ENCODE results near the gene WDR86.

WDR86 gene

DNA sequence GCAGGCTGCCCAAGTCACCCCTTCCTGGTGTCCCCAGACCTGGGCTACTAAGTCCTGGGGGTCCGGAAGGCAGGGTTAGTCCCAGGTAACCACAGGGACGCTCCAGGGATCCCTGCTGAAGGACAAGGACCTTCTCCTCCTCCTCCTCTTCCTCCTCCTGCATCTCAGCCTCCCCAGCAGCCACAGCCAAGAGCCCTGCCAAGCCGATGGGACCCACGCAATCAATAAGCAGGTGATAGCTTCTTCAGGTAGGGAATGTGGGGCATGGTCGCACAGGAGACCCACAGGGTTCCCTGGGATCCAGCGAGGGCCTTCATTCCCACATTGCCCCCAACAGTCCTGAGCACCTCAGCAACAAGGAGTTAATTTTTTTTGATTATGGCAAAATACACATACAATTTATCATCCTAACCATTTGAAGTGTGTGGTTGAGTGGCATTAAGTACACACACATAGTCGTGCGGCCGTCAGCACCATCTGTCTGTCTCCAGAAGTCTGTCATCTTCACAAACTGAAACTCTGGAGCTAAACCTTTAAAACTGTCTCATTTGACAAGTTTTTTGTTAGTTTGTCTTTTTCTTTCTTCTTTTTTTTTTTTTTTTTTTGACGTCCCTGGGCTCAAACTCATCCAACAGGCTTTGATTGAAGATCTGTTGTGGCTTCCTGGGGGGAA, 18.0 kb upstream of the WDR86 start:
- DNase-seq (ENCODE audit: low spot score), result no peak

DNA sequence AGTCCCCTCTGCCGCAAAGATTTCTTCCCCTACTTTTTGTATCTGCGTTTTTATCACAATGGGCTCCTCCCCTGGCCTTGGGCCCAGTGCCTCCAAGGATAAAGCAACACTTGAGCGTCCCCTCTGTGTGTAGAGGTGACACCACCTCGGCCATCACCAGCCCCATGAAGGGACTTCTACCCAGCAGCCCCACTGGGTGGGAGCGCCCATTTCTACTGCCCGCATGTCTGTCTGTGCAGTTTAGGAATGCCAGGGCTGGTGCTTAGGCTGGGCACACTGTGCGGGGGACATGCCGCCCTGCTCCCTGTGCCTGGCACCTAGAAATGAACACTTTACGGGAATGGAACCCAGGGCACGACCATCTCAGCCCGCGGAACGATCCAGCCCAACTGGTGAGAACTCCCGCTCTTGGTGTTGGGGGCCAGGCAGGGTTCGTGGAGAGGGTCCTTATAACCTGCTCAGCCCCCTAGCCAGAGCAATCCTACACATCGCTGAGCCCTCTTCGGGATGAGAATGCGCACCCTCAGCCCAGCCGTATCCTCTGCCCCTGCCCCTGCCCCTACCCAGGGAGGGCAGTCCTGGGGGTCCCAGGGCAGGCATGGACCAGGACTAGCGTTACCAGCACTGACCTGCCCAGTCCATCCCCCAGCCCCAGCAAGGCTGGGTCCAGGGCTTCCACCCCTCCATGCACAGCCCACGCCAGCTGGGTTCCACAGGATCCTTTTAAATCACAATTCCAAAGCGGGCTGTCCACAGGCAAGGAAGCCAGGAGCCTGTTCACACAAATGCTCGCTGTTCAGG, 17.3 kb upstream of the WDR86 start:
- DNase-seq (ENCODE audit: low spot score), result no peak

DNA sequence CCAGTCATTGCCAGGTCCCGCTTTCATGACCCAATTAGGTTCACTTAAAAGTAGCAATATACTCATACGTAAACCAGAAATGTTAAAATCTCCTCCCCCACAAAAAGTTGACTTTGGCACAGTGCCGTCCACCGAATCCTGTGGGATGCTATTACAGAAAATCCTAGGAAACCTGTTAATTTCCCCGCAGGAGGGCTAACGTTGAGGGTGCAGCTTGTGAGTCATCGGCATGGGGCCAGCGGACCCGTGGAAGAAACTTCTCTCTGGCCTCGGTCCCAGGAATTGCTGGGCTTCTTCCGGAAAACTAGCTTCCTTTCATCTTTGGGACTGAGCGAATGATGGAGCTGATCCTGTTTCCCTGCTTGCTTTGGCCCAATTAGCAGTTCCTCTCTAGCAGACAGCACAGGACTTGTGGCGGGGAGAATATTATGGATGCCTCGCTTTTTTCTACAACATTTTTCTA, 16.6 kb upstream of the WDR86 start:
- no peak for DNase-seq (ENCODE audit: low spot score)

DNA sequence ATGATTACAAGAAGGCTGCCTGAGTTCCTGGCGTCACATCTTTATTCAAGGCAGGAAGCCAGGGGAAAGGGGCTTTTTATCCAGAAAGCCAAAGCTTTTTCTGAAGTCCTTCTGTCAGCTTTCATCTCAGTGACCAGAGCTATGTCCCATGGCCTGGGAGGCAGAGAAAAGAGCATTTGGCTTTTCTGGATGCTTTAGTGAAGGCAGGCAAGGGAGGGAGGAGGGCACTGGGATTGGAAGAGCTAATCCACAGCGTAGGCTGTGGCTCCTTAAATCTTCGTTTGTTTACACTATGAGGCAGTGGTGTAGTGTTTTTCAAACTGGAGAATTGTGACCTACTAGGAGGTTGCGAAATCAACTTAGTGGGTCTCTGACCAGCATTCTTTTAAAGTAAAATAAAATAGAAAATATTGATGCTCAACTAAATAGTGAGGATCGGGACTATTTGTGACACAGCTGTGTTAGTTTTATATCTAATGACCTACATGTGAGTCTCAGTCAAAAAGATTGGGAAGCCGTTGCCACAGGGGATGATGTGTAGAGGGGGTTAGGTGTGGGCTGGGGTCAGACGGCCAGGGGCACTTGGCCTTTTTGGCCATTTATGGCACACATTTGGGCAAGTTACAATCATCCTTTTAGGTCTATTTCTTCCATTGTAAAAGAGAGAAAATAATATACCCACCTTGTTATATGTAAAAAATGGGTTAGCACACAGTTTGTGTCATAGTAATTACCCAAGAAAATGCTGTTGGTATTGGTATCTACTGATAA, 16.0 kb upstream of the WDR86 start:
- no peak for DNase-seq (ENCODE audit: low spot score)

DNA sequence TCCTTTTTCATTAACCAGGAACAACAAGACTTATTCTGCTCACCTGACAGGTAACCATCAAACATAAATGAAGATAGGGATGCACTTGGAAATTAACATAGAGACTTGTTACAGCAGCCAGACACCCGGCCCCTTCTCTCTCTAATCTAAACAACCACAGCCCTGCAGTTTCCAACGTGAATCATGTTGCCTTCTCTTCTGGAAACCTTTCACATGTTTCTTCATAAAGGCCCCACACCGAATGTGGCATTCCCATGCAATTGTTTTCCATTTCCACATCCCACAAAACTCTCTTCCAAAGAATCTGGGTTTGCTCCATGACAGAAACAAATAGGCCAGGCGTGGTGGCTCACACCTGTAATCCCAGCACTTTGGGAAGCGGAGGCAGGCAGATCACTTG, 15.0 kb upstream of the WDR86 start:
- no peak for DNase-seq (ENCODE audit: low spot score)

DNA sequence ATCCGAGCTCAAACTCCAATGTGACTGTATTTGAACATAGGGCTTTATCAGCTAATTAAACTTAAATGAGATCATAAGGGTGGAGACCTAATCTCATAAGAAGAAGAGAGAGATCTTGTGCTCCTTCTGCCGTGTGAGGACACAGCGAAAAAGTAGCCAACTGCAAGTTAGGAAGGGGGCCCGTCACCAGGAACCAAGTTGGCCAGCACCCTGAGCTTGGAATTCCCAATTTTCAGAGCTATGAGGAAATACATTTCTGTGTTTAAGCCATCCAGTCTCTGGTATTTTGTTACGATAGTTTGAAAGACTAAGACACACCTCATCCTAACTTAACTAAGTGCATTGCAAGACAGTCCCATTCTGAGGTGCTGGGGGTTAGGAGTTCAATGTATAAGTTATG, 14.1 kb upstream of the WDR86 start:
- no peak for DNase-seq (ENCODE audit: low spot score)

DNA sequence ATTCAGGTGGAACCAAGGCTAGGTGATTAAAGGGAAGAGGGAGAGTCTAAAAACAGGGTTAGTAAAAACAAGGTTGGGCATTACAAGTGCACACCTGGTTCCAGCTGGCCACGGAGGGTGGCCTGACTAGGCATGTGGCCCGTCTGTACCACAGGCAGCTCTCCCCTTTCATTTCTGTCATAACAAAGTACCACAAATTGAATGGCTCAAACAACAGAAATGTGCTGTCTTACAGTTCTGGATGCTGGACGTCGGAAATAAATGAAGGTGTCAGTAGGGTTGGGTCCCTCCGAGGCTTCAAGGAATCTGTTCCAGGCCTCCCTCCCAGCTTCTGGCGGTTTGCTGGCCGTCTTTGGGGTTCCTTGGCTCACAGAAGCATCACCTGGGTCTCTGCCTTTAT, 13.4 kb upstream of the WDR86 start:
- no peak for DNase-seq (ENCODE audit: low spot score)

DNA sequence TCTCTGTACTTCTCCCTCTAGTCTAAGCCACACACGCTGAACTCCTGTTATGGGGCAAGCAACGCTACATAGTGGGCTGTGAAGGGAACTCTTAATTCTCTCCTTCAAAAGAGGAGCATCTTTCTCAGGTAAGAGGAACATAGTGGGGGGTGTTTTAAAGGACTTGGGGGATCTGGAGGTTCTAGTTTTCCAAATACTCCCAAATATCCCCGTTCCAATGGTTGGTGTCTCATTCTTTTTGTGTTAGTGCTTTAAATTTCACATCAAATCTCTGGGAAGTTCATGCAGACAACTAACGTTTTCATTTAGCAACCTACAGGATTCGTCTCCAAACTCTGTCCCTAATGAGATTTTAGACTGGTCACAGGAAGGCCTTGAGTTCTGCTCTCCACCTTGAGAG, 12.4 kb upstream of the WDR86 start:
- no peak for DNase-seq (ENCODE audit: low spot score)

DNA sequence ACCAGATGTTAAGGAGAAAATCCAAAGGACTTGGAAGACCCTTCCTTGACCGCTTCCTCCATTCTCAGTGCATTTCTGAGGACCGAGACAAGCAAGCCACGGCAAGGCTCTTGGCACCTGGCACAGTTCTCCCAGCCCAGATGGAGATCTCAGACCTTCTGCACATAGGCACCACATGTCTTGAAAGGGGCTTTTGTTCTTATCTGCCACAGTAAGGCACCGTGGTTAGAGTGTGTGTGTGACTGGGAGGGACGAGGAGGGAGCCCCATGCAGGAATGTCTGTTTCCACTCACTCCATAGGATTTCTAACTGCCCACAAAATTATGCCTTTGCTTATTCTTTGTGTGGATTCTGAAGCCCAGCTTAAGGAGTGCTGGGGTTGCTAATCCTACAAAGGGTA, 10.3 kb upstream of the WDR86 start:
- DNase-seq (ENCODE audit: low spot score), result no peak

DNA sequence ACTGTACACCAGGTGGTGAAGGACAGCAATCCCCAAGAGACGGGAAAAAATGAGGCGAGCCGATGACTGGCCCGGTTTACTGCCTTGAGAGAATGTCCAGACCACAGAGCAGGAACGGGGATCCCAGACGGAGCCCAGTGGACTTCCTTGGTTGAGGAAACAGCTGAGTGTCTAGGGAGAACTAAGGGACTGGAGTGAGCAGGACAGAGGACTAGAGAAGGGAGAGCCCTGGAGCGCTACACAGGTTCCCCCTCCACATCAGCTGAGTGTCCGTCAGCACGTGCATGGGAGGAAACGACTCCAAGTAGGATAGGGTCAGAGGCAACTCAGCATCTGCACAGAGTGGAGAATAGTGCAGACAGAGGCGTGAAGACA, 7.1 kb upstream of the WDR86 start:
- no peak for DNase-seq (ENCODE audit: low spot score)

DNA sequence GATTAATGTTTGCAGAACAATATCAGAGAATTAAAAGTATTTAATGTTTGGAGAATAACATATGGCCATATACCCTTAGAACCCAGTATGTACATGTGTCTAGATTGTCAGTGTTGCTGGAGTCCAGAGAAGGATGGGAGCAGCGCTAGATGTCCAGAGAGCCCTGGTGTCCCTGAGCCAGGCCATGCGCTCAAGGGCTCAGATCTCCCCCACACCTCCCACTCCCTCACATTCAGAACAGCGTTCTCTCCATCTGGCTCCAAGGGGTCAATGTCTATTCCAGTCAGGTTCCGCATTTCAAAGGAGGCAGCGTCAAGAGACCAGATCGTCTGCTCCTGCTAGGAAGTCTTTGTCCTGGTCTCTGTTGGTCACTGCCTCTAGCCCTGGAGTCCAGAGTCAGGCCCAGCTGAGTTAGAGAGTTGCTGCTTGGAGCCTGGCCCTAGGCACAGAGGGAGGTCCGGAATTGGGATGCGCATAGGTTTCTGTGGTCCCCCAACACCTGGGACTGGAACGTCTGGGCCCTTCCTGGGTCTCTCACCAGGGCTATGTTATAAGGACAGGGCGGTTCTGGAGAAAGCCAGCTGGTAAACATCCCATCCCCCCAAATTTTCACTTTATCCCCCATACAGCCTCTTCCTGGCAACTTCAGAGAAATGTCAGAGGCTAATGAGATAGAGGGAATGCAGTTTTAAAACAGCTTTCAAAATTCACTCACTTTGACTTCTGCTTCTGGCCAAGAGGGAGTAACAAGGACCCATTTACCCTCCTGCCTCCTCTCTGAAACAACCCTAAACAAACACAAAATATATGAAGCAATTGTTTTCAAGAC, 6.5 kb upstream of the WDR86 start:
- DNase-seq (ENCODE audit: low spot score), result no peak

DNA sequence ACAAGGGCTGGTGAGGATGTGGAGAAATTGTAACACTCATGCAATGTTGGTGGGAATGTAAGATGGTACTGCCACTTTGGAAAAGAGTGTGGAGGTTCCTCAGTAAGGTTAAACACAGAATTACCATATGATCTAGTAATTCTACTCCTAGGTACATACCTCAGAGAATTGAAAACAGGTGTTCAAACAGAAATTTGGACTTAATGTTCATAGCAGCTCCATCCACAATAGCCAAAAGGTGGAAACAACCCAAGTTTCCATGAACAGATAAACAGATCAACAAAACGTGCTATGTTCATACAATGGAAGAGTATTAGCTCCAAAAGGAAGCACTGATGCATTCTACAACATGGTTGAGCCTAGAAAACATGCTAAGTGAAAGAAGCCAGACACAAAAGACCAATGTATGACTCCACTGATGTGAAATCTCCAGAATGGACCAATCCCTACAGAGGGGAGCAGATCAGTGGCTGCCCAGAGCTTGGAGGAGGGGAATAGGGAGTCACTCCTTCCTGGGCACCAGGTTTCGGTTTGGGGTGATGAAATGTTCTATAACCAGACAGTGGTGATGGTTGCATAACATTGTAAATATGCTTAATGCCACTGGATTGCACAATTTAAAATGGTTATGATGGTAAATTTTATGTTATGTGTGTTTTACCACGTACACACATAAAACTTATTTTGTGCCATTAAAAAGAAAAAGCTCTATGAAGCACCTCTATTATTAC, 5.7 kb upstream of the WDR86 start:
- DNase-seq (ENCODE audit: low spot score), result no peak

DNA sequence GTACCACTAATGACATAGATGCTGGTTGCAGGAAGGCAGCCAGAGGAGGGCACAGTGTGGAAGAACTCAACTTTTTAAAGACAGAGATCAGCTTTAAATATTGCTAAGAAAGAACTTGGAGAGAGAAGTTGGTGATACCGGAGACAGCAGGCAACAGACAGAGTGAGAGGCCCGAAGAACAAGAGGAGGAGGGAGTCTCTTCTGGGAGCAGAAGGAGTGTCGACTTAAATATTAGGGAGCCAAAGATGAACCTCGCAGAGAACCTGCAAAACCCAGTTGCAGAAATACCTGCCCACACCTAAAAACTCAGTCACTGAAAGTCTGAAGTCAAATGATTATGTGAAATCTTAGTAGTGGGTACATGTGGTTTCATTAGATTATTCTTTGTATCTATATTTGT, 3.4 kb upstream of the WDR86 start:
- no peak for DNase-seq (ENCODE audit: low spot score)

DNA sequence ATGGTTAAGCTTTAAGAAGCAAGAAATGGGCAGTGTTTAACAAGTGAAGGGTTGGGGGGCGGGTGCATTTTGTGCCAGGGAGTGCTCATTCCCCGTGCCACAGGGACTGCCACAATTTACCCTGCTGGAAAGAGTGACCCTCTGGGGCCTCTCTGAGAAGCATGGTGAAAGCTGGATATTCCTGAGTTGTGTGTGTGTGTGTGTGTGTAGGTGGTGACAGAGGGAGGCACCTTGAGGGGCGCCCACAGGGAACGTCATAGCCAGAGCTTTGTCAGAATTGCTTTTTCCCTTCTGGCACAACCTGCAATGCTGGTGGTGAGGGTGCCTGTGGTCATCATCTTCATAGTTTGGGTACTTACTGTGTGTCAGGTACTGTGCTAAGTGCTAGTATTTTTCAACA, 2.5 kb upstream of the WDR86 start:
- DNase-seq (ENCODE audit: low spot score), result no peak

DNA sequence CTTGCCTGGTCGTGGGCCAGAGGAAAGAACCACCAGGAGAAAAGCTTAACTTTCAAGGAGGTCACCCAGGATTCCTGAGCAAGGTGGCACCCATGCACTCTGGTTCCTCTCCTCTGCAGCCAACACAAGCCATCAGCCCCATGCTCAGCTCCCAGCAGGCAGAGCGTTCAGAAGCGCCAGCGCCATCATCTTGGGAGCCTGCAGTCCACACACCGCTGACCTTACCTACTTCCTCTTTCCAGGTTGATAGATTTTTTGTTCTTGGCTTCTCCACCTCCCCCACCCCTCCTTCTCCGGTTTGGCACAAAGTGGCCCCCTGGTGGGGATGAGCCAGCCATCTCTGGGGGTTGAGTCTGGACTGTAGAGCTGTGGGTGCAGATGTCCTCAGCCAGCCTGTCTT, 1.7 kb upstream of the WDR86 start:
- DNase-seq (ENCODE audit: low spot score), result no peak

DNA sequence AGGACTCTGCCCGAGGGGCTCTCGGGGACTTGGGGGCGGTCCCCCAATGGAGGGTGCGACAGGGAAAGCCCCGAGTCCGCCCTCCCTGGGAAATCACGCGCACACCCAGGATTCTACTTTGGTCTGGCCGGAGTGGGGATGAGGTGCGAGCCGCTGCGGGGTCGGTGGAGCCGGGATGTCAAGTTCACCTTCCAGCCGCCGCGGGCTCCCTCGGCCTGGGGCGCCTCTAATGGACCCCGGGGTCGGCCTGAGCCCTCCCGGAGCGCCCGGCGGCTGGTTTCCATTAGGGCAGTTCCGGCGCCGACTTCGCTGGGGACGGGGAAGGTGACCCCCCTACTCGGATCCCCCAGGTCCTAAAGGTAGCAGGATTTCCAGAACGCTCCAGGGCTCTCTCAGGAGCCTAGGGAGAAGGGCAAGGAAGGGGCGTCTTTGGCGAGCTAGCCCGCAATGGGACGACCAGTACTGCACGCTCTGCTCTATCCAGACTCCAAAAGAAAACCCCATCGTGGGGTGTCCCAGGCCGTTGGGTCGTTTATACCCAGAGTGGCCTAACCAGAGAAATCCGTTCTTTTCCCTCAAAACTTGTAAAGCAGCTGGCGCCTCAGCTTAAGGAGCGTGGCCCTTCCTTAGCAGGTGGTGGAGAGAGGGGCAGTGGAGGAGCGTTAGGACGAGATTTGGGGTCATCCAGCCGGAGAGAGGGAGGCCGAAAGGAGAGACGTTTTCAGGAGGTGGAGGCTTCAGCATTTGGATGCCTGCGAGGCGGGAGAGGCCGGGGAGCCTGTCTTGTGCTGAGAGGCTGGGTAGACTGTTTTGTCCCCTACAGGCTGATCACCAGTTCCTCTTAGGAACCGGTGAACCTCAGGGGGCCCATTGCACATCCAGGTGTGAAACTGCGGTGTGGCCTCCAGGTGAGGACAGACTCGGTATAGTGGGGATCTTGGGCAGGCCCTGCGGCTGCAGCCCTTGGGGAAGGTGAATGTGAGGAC, 860 bp upstream of the WDR86 start:
- DNase-seq (ENCODE audit: low spot score), result no peak

DNA sequence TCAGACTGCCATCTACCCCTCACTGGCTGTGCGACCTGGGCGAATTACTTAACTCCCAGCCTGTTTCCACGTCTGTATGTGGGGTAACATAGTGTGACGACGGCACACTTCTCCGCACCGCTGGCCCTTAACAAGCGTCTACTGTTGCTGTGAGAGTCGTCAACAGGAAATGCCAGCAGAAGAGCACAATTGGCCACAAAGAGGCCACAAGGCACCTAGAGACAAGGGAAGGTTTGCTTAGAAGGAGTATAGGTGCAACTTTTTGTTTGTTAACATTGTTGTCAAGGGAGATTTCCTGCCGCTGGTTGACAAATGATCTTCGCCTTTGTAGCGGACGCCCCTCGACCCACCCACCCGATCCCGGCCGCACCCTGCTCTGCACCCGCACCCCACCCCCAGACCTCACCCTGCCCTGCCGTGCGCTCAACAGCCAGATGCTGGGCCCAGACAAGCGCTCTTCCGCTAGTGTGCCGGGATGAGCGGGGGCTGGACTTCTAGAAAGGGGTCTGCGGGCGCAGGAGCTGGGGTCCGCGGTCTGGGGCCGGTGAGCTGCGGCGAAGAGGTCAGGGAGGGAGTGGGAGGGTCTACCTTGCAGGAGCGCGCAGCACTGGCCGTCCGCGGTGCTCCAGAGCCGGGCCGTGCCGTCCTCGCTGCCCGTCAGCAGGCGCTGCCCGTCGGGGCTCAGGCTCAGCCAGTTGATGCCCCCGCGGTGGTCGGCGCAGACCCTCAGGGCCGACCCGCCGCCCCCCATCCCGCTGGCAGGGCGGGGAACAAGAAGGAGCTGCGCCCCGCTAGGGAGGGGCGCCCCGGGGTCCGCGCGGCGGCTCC, 785 bp downstream of the WDR86 start:
- no peak for DNase-seq (ENCODE audit: low spot score)

DNA sequence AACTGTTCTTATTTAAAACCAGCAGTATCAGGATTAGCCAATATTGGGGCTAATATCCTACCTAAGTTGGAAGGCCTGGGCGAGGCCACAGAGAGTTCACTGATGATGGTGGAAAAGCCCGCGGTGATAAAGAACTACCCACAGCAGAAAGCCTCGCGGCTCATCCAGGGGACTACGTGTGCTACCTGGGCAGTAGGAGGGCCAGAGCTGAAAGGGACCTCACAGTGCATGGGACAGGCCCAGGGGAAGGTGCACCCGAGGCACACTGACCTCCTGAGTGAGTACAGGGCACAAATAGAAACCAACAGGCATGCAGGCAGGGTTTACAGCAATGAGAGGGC, 1.4 kb downstream of the WDR86 start:
- no peak for DNase-seq (ENCODE audit: low spot score)

DNA sequence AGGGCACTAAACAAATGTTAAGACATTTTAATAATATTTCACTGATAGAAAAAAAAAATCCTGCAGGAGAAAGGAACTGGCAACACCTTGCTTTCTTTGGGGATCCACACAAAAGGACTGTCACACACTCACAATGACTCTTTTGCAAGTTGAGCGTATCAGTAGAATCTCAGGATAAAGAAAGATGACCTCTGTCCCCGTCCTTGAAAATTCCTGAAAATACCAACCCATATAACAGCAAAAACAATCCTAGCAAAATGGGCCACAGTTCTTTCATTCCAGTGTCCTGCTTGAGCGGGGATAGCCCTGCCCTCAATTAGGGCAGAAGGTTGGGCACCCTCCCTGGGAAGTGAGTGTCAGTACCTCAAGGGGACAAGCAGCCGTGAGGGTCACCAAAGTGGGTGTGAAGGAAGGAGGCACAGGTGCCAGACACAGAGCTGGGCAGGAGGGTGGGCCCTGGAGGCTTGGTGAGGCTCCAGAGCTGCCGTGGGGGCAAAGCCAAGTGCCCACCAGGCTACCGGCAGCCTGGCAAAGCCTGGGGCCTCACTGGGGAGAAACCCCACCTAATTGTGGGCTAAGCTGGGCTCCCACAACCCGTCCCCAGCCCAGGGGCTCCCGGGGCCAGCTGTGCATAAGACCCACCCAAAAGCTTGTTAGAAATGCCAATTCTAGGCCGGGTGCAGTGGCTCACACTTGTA, 2.8 kb downstream of the WDR86 start:
- DNase-seq (ENCODE audit: low spot score), result no peak

Data from left forelimb (tissue), 1 donor.